Common myeloid progenitor, CD34-positive (primary cell): ENCODE data around the gene JAKMIP2.
"Not testable (repeated sequence)": the region's sequence is repeated elsewhere in the genome, so short reads cannot be mapped to it uniquely, and the experiment has no call there.

Source experiments
- CTCF ChIA-PET: fragments of 350-600 bp; sonication (Branson Sonifier 250); formaldehyde crosslinking; loops from one replicate; lab custom pipeline; 2021; ENCODE audit warnings: antibody characterized with exemption; lab: Charles Lee
- POLR2A ChIA-PET: fragments of 350-600 bp; sonication (Branson Sonifier 250); formaldehyde crosslinking; loops from one replicate; lab custom pipeline; 2021; ENCODE audit warnings: antibody characterized with exemption; lab: Charles Lee
- DNase-seq, 3 donors: peaks; one replicate each; pipeline versions ENCODE4 v3.0.0 to v3.0.0-alpha.2; 2013
- H3K27ac ChIP-seq, 2 experiments: 1 replicate in 1 of 2; 2 replicates in 1 of 2; pipeline ENCODE4 v1.7.0; 2013; ENCODE audit warnings: inconsistent platforms in 2 of 2, low read length in 2 of 2, mild to moderate bottlenecking in 2 of 2, low read depth in 1 of 2, moderate library complexity in 1 of 2; ENCODE audit not compliant: severe bottlenecking in 2 of 2, insufficient read depth in 1 of 2, poor library complexity in 1 of 2
- H3K27me3 ChIP-seq, 5 experiments: replicated peaks in 2 of 5; 1 replicate in 3 of 5; 2 replicates in 2 of 5; pipeline versions ENCODE4 v1.6.1 to v1.7.0; 2013; ENCODE audit warnings: low read length in 4 of 5, mild to moderate bottlenecking in 2 of 5, moderate library complexity in 2 of 5, inconsistent platforms in 1 of 5; ENCODE audit not compliant: insufficient read depth in 5 of 5, control insufficient read depth in 4 of 5
- H3K36me3 ChIP-seq, 4 experiments: 1 replicate in 2 of 4; 2 replicates in 2 of 4; pipeline versions ENCODE4 v1.6.1 to v1.7.0; 2013; ENCODE audit warnings: low read length in 3 of 4, control low read depth in 1 of 4, mild to moderate bottlenecking in 1 of 4; ENCODE audit not compliant: control insufficient read depth in 4 of 4, insufficient read depth in 4 of 4
- H3K4me1 ChIP-seq, 4 experiments: 1 replicate in 3 of 4; 2 replicates in 1 of 4; pipeline versions ENCODE4 v1.6.1 to v1.7.1; 2013; ENCODE audit warnings: low read length in 3 of 4, mild to moderate bottlenecking in 3 of 4, control low read depth in 1 of 4, inconsistent platforms in 1 of 4, moderate library complexity in 1 of 4; ENCODE audit not compliant: control insufficient read depth in 4 of 4, insufficient read depth in 4 of 4; ENCODE audit errors: control extremely low read depth in 1 of 4
- H3K4me3 ChIP-seq, 7 experiments: 1 replicate in 4 of 7; 2 replicates in 3 of 7; pipeline versions ENCODE4 v1.5.1 to v1.7.0; 2013; ENCODE audit warnings: mild to moderate bottlenecking in 7 of 7, low read length in 6 of 7, moderate library complexity in 6 of 7, inconsistent platforms in 2 of 7, low read depth in 2 of 7, control low read depth in 1 of 7; ENCODE audit not compliant: insufficient read depth in 4 of 7, control insufficient read depth in 1 of 7; ENCODE audit errors: extremely low read depth in 1 of 7
- H3K9me3 ChIP-seq, 5 experiments: 1 replicate in 4 of 5; 2 replicates in 1 of 5; pipeline versions ENCODE4 v1.6.1 to v1.7.1; 2013; ENCODE audit warnings: low read length in 4 of 5, mild to moderate bottlenecking in 2 of 5, inconsistent platforms in 1 of 5, low read depth in 1 of 5, moderate library complexity in 1 of 5; ENCODE audit not compliant: control insufficient read depth in 4 of 5, insufficient read depth in 2 of 5; ENCODE audit errors: control extremely low read depth in 1 of 5
- WGBS: methylation state at CpG from one replicate; pipeline ENCODE4 v1.1.5; 2013; ENCODE audit not compliant: insufficient coverage; 5-methylcytosine and 5-hydroxymethylcytosine counted together

JAKMIP2 gene

DNA sequence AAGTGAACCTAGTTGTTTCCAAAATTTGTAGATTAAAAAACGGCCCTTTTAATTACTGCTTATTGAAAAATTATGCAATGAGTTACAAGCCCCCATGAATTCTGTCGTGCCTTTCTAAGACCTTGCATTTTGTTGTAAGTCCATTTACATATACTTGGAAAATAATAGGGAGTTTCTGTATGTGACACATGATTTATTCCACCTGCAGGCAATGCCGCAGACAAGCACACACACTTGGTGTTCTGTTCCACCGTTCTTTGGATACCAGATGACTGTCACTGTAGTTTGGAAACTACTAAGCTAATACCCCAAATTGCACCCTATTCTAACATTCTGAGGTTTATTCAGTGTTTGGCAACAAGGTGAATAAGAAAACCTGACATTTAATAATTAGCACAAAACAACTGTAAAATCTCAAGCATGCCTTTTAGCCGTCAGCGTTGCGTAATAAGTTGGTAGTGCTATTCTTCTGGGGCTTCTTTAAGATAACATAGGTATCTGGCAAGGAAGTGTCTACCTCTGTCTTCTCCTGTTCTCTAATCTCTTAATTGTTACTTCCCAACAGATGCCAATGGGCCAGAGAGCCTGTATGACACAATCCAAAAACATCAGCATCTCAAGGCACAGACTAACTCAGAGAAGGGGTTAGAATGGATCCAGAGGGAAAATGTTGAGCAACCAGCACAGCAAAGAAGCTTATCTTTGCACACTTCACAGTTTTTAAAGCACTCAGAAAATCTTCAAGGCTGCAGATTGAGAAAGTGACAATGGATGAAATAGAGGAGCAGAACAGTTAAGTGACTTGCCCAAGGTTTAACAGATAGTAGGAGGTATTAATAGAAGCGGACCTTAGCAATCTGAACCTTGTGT lies 224.4 kb downstream of the JAKMIP2 start:
- ChIA-PET CTCF (interaction anchor here (0.6 to 6.3 kb wide), 15 partner anchors 9 to 334 kb away, joined by 3 to 115 read pairs (median 4); no protein-coding TSS in a partner anchor), POLR2A (no interaction called here)
- no peak overlapping the region for H3K27ac ChIP-seq
- no peaks in the 10 kb centered on the region for H3K36me3 ChIP-seq
- peaks cover 0 to 5% (median 1%) of the 10 kb centered on the region in 4 experiments for H3K4me1 ChIP-seq
- DNase-seq = no peak
- no peaks in the 10 kb centered on the region for H3K9me3 ChIP-seq
- peaks cover 0 to 3% (median 0%) of the 10 kb centered on the region in 5 experiments for H3K27me3 ChIP-seq
- H3K4me3 ChIP-seq = no peak overlapping the region
- 91% methylated on average over 5 of the region's 8 CpGs for WGBS

DNA sequence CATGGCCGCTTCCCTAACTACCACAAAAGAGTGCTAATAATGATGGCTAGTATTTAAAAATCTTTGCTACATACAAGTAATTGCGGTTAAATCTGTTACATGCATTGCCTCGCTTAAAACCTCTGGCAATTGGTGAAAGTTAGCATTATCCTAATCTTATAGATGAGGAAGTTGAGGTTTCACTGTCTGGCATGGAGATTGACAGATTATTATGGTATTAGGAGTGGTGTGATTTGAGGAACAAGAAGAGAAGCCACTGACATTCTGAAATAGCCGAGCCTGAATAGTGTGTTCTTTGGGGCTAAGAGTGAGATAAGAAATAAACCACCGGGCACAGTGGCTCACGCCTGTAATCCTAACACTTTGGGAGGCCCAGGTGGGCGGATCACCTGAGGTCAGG lies 227.4 kb downstream of the JAKMIP2 start:
- 50% methylated on average over 6 of the region's 7 CpGs for WGBS
- Histone ChIP-seq H3K4me3 (no peak overlapping the region), H3K36me3 (no peaks in the 10 kb centered on the region), H3K27me3 (peaks cover 0 to 3% (median 0%) of the 10 kb centered on the region in 5 experiments), H3K27ac (no peak overlapping the region), H3K4me1 (peaks cover 0 to 9% (median 4%) of the 10 kb centered on the region in 4 experiments), H3K9me3 (no peaks in the 10 kb centered on the region)
- ChIA-PET POLR2A (no interaction called here), CTCF (interaction anchor here (1.0 to 2.0 kb wide), 5 partner anchors 14 to 102 kb away, joined by 3 to 9 read pairs (median 5); no protein-coding TSS in a partner anchor)
- peak in 2 of 3 donors; percentile 51 to 64 for DNase-seq

DNA sequence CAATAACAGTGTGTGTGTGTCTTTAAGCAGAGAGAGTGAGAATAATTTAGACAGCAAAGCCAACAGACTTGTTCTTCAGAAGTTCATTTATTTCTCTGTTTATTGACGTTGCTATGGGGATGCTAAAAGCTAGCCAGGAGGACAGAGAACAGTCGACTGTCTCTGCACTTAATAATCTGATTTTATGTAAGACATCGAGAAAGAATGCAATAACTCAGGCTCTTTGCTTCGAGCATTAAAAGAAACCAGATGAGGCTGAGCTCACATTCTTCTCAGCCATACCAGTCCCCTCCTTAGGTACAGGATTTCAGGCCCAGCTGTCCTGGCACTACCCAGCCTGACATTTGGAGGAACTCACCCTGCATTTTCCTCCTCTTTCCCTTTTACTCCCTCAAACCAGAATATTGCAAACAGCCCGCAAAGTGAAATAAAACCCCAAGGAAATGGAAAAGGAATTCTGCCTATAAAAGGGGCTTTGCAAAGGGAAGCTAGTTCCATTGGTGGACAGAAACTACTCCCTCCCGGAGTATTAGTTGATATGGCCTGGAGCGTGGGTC lies 228.2 kb downstream of the JAKMIP2 start:
- peak in 2 of 3 donors; percentile 47 to 60 for DNase-seq
- POLR2A ChIA-PET = no interaction called here
- WGBS = 90% methylated on average over 7 of the region's 7 CpGs
- Histone ChIP-seq H3K36me3 (no peaks in the 10 kb centered on the region), H3K27ac (no peak overlapping the region), H3K27me3 (no peaks in the 10 kb centered on the region), H3K4me3 (no peak overlapping the region), H3K4me1 (peaks cover 0 to 9% (median 4%) of the 10 kb centered on the region in 4 experiments), H3K9me3 (peaks cover 0 to 3% (median 0%) of the 10 kb centered on the region in 5 experiments)
- CTCF ChIA-PET = interaction anchor here (1.0 to 2.0 kb wide), 6 partner anchors 13 to 330 kb away, joined by 3 to 9 read pairs (median 3); no protein-coding TSS in a partner anchor

DNA sequence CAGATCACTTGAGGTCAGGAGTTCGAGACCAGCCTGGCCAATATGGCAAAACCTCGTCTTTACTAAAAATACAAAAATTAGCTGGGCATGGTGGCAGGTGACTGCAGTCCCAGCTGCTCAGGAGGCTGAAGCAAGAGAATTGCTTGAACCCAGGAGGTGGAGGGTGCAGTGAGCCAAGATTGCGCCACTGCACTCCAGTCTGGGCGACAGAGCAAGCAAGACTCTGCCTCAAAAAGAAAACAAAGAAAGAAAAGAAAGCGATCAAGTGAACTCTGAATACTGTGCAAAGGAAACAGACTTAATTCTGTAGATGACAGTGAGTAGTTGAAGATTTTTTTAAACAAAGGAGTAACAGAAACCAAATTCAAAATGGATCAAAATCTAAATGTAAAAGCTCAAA lies 228.7 kb downstream of the JAKMIP2 start:
- CTCF ChIA-PET = interaction anchor here (1.2 to 2.0 kb wide), 5 partner anchors 15 to 330 kb away, joined by 3 to 9 read pairs (median 3); no protein-coding TSS in a partner anchor
- H3K27me3 ChIP-seq, H3K9me3 ChIP-seq, H3K4me1 ChIP-seq, H3K4me3 ChIP-seq, H3K27ac ChIP-seq, POLR2A ChIA-PET, H3K36me3 ChIP-seq, DNase-seq: not testable (repeated sequence)
- 93% methylated on average over 2 of the region's 5 CpGs for WGBS

DNA sequence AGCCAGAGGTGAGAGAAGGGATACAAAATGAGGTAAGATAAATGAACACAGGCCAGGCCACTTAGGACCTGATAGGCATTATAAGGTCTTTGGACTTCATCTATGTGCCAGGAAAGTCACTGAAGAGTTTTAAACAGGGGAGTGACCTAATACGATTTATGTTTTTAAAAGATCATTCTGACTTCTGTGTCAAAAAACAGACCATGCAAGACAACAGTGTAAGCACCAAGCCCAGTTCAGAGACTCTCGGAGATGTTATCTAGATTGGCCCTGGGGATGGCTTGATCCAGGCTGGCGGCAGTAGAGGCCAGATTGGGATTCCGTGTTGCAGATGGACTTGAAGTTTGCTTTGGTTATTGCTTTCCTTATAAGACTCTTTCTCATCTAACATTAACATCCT lies 229.6 kb downstream of the JAKMIP2 start:
- H3K27me3 ChIP-seq = no peaks in the 10 kb centered on the region
- H3K9me3 ChIP-seq = peaks cover 0 to 3% (median 0%) of the 10 kb centered on the region in 5 experiments
- no peak for DNase-seq
- H3K27ac ChIP-seq = no peak overlapping the region
- ChIA-PET CTCF (interaction anchor here (1.4 to 2.0 kb wide), 2 partner anchors 43 to 88 kb away, joined by 3 to 9 read pairs; partner anchors contain the start of gene DPYSL3), POLR2A (no interaction called here)
- no peak overlapping the region for H3K4me3 ChIP-seq
- peaks cover 0 to 9% (median 4%) of the 10 kb centered on the region in 4 experiments for H3K4me1 ChIP-seq
- H3K36me3 ChIP-seq = no peaks in the 10 kb centered on the region
- WGBS = 97% methylated on average over 4 of the region's 4 CpGs

DNA sequence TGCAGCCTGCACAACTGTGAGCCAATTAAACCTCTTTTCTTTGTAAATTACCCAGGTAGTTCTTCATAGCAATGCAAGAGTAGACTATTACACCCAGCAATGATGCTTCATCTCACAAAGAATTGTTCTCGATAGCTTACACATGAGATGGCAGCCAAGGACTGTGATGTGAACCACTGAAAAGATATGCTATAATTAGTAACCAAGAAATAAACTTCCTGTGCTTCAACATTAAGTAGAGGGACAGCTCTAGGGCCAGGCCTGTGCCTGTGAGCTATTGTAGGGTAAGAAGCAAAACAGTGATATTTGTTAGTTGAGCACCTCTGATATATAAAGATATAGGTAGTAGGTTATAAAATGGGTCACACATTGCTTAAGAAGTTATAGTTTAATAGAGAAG lies 230.9 kb downstream of the JAKMIP2 start:
- Histone ChIP-seq H3K9me3 (peaks cover 0 to 3% (median 0%) of the 10 kb centered on the region in 5 experiments), H3K4me1 (peaks cover 0 to 9% (median 4%) of the 10 kb centered on the region in 4 experiments), H3K4me3 (no peak overlapping the region), H3K36me3 (no peaks in the 10 kb centered on the region), H3K27me3 (no peaks in the 10 kb centered on the region), H3K27ac (no peak overlapping the region)
- POLR2A ChIA-PET = no interaction called here
- no peak for DNase-seq
- WGBS = no CpG with 5 or more reads among the region's 1 CpG
- CTCF ChIA-PET = interaction anchor here (1.0 to 1.6 kb wide), 4 partner anchors 24 to 97 kb away, joined by 3 to 4 read pairs (median 3); partner anchors contain the start of gene DPYSL3
